ENCODE results near the gene HK2. TPM values are rescaled to one million over a fixed set of nuclear protein-coding genes. Genes with fewer than 3 reads are reported as not detected.

Gene HK2
- total and polyA plus RNA-seq, 2 donors (not counting 3 experiments of a cell fraction or from before 2014, with no cell fraction given) = 3.4 to 13.0 TPM

DNA sequence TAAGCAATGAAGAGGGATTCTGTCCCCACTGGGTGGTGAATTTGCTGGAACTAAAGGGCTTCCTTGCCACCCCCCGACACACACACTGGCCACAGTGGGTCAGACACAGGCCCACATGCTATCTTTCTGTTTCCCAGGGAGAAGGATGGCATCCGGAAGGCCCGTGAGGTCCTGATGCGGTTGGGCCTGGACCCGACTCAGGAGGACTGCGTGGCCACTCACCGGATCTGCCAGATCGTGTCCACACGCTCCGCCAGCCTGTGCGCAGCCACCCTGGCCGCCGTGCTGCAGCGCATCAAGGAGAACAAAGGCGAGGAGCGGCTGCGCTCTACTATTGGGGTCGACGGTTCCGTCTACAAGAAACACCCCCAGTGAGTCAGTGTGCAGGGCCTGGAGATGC, 44.6 kb downstream of the HK2 start:
- ChIA-PET POLR2A (no interaction called here), CTCF (interaction anchor here (0.6 to 6.1 kb wide), 3 partner anchors 121 to 187 kb away, joined by 3 to 112 read pairs (median 87); no protein-coding TSS in a partner anchor)
- TF ChIP-seq MYC (IDR thresholded peaks at IDR 0.05; ENCODE audit: low read depth, low read length) = no peak
- TF ChIP-seq EZH2 (IDR thresholded peaks at IDR 0.05; ENCODE audit: borderline replicate concordance, low read depth, low read length, severe bottlenecking) = no peak
- TF ChIP-seq FOS (IDR thresholded peaks at IDR 0.05; ENCODE audit: borderline replicate concordance, insufficient read depth, low read length) = no peak
- TF ChIP-seq, protein P1, sequence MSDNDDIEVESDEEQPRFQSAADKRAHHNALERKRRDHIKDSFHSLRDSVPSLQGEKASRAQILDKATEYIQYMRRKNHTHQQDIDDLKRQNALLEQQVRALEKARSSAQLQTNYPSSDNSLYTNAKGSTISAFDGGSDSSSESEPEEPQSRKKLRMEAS (IDR thresholded peaks at IDR 0.05; ENCODE audit: insufficient read depth, insufficient read length) = no peak
- TF ChIP-seq, protein P2, sequence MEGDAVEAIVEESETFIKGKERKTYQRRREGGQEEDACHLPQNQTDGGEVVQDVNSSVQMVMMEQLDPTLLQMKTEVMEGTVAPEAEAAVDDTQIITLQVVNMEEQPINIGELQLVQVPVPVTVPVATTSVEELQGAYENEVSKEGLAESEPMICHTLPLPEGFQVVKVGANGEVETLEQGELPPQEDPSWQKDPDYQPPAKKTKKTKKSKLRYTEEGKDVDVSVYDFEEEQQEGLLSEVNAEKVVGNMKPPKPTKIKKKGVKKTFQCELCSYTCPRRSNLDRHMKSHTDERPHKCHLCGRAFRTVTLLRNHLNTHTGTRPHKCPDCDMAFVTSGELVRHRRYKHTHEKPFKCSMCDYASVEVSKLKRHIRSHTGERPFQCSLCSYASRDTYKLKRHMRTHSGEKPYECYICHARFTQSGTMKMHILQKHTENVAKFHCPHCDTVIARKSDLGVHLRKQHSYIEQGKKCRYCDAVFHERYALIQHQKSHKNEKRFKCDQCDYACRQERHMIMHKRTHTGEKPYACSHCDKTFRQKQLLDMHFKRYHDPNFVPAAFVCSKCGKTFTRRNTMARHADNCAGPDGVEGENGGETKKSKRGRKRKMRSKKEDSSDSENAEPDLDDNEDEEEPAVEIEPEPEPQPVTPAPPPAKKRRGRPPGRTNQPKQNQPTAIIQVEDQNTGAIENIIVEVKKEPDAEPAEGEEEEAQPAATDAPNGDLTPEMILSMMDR (IDR thresholded peaks at IDR 0.05; ENCODE audit: extremely low read depth in 1 of 2, insufficient read depth in 1 of 2, low read depth in 1 of 2, low read length in 2 of 2) = no peak
- intact Hi-C loops (cut with micrococcal nuclease) (no loop called here), dilution Hi-C loops (cut with MboI; ENCODE audit: extremely low pct_ligation_motif_present, low sequenced_read_pairs) (no loop called here)
- no peak for DNase-seq (ENCODE audit: low read depth, low spot score)
- no peaks in the 10 kb centered on the region for H3K4me1 ChIP-seq (ENCODE audit: control insufficient read depth, extremely low read depth, insufficient read depth, low read length)
- H4K20me1 ChIP-seq (replicated peaks; ENCODE audit: control insufficient read depth, extremely low read depth, insufficient read depth, low read length) = no peaks in the 10 kb centered on the region
- BruUV-seq (replicated peaks) = no TSS peak
- H3K9ac ChIP-seq (replicated peaks; ENCODE audit: extremely low read depth, insufficient read depth, low read length) = no peak overlapping the region
- H3K4me2 ChIP-seq (ENCODE audit: insufficient read depth, low read length) = no peak overlapping the region
- no peaks in the 10 kb centered on the region for H3K9me3 ChIP-seq (replicated peaks; ENCODE audit: control insufficient read depth, insufficient read depth, low read length)
- H3K36me3 ChIP-seq (ENCODE audit: control insufficient read depth in 2 of 2, extremely low read depth in 1 of 2, insufficient read depth in 2 of 2, low read length in 2 of 2) = peaks cover 2 to 3% of the 10 kb centered on the region in 2 experiments
- no peak overlapping the region for H3K4me3 ChIP-seq (replicated peaks in 1 of 3; ENCODE audit: insufficient read depth in 1 of 3, low read depth in 1 of 3, low read length in 3 of 3)
- H3K27ac ChIP-seq (ENCODE audit: insufficient read depth, low read depth, low read length) = no peak overlapping the region
- H3K79me2 ChIP-seq (ENCODE audit: control insufficient read depth, insufficient read depth, low read length) = no peaks in the 10 kb centered on the region
- no peaks in the 10 kb centered on the region for H3K9me1 ChIP-seq (replicated peaks; ENCODE audit: control insufficient read depth, extremely low read depth, insufficient read depth, low read length)
- H2AFZ ChIP-seq (ENCODE audit: low read depth, low read length) = no peak overlapping the region
- no peaks in the 10 kb centered on the region for H3K27me3 ChIP-seq (ENCODE audit: control insufficient read depth in 2 of 2, insufficient read depth in 2 of 2, low read length in 2 of 2)
- no peak for FAIRE-seq
